Epithelial cell of esophagus (primary cell): ENCODE measurements around the gene PSEN2.
A peak's percentile ranks its signal among the peaks of the same experiment; 100 is the strongest.

Experiments used
- DNase-seq: peaks from one replicate; pipeline ENCODE4 v3.0.0; 2010; ENCODE audit warnings: low read depth
- H3K4me3 ChIP-seq: 2 replicates; pipeline ENCODE4 v1.5.1; 2011; ENCODE audit warnings: mild to moderate bottlenecking, low read length, control low read depth
- CTCF ChIP-seq: IDR thresholded peaks from 2 replicates; pipeline ENCODE4 v1.5.1; 2011; ENCODE audit warnings: low read depth, mild to moderate bottlenecking, low read length, control low read depth, inconsistent platforms; ENCODE audit not compliant: insufficient read depth; ENCODE audit errors: missing control alignments

The PSEN2 gene

GRCh38 chr1:226903819-226904716, 33.7 kb downstream of the PSEN2 start:
- no peak for TF ChIP-seq CTCF
- no peak for DNase-seq
- no peak overlapping the region for H3K4me3 ChIP-seq

- no peak for TF ChIP-seq CTCF
- no peak for DNase-seq
- no peak overlapping the region for H3K4me3 ChIP-seq
Observed at GRCh38 chr1:226904772-226905171, 34.4 kb downstream of the PSEN2 start.

- no peak for TF ChIP-seq CTCF
- H3K4me3 ChIP-seq: no peak overlapping the region
- DNase-seq: no peak
Observed at GRCh38 chr1:226908419-226908818, 38.0 kb downstream of the PSEN2 start.

GRCh38 chr1:226908913-226909312, 38.5 kb downstream of the PSEN2 start:
- H3K4me3 ChIP-seq: no peak overlapping the region
- no peak for TF ChIP-seq CTCF
- no peak for DNase-seq

GRCh38 chr1:226912587-226913176, 42.3 kb downstream of the PSEN2 start:
- no peak overlapping the region for H3K4me3 ChIP-seq
- DNase-seq: peak; percentile 63
- peak; percentile 73 for TF ChIP-seq CTCF

- no peak for TF ChIP-seq CTCF
- no peak for DNase-seq
- no peak overlapping the region for H3K4me3 ChIP-seq
Observed at GRCh38 chr1:226915672-226915995, 45.2 kb downstream of the PSEN2 start.

GRCh38 chr1:226916497-226916896, 46.1 kb downstream of the PSEN2 start:
- H3K4me3 ChIP-seq: no peak overlapping the region
- TF ChIP-seq CTCF: no peak
- no peak for DNase-seq
